GM10266 (cell line): ENCODE measurements around the gene SDK1.

ENCODE experiments used
- DNase-seq: peaks from one replicate; pipeline ENCODE4 v3.0.0; 2012; ENCODE audit errors: extremely low spot score
- CTCF ChIP-seq: IDR thresholded peaks from 2 replicates; pipeline ENCODE4 v1.5.1; 2012; ENCODE audit warnings: mild to moderate bottlenecking, low read depth; ENCODE audit not compliant: control insufficient read depth, insufficient read depth; ENCODE audit errors: missing control alignments

The SDK1 gene

DNA sequence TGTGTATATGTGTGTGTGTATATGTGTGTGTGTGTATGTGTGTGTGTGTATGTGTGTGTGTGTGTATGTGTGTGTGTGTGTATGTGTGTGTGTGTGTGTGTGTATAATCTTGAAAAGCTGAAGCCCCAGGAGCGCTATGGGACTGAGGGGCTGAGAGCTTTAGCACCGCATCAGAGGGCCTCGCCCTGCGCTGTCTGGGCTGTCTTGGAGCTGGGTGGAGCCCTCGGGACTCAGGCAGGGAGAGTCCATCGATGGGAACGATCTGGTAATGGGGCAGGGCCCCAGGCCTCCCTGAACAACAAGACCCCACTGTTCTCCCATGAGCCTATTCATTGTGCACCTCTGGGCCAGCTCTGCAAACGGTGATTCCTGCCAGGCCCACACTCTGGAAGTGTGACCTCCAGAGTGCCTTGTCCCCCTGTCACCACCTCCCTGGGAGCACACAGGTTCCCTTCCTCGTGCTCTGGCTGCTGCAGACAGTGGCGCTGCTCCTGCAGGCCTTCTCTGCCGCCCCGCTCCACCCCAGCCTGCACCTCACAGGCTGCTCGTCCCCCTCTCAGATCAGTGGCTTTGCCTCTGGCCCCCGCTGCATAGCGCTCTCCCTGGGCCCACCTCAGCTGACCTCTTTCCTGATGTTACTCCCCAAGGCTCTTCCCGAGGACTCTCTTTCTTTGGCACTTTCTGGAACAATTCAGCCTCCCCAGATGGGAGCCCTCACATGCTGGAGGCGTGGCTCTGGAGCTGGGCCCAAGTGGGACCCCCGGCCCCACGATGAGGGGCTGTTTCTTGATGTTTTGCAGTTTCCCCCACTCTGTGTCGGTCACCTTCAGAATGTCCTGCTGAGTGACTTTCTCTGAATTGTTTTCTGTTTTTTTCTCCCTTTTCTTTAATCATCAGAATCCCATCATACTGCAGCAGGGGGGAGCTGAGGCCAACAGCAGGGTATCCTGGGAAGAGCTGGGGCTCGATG lies 838.9 kb downstream of the SDK1 start:
- DNase-seq = no peak
- TF ChIP-seq CTCF = no peak

DNA sequence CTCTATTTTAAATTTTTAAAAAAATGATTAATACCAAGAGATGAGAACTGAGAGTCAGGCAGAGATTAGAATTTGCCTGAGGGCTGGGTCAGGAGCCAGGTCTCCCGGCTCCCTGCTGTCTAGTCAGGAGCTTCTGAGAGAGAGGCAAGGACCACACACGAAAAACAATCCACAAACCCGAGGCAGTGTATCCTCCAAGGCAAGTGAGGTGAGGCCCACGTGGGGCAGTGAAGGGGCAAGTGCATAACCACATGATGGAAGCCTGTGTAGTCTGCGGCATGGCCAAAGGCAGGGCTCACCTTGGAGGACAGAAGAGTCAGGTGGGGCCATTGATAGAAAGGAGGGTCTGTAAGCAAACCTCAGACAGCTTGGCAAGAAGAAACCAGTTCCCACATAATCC lies 839.9 kb downstream of the SDK1 start:
- DNase-seq = no peak
- no peak for TF ChIP-seq CTCF

DNA sequence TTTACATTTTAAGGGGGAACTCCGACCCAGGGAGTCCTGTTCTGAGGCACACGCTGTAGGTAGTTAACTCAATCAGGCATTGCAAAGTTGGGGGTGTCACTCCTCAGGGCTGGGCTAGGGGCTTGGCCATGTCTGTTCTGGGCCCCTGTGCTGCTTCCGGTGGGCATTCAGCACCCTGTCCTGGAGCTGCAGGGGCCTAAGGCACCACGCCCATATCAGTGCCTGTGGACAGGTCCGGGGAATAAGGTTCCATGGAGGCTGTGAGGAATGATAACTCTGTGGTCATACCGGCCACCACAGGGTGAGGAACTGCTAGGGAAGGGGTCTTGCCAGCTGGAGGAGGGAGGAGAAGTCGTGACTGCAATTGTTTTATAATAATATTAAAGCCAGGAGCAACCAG lies 842.0 kb downstream of the SDK1 start:
- TF ChIP-seq CTCF = no peak
- no peak for DNase-seq

- TF ChIP-seq CTCF = no peak
- no peak for DNase-seq
Measured at GRCh38 chr7:4143511-4144171, 842.6 kb downstream of the SDK1 start.

- TF ChIP-seq CTCF = no peak
- DNase-seq = no peak
Measured at GRCh38 chr7:4144172-4144701, 843.2 kb downstream of the SDK1 start.

DNA sequence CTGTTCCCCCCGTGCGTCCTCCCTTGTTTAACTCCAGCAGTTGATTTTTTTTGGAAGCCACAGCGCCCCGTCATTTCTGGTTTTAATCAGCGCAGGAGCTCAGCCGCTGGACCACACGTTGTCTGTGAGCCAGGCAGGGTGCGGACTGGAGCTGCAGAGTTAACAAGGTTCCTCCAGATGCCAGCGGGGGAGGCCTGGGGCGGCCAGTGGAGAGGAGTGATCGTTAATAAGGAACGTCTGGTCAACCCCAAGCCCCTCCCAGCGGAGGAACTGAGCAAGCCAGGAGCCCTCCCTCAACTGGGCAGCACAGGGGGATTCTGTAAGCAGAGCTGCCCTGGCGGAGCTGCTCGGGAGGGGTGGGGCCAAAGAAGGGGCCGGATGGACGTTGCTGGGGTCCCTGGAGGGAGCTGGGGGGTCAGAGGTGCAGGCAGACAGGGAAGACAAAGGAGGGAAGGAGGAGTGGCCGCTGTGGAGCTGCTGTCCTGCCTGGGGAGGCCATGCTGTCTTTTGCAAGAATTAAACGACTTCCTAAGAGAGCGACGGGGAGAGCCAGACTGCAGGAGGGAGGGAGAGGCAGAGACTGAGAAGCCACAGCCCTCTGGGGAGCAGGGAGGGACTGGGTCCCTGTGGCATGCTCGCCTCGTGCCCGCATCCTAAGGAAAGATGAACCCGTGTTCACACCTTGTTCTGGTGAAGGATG lies 843.9 kb downstream of the SDK1 start:
- no peak for DNase-seq
- TF ChIP-seq CTCF = no peak

- no peak for TF ChIP-seq CTCF
- no peak for DNase-seq
Measured at GRCh38 chr7:4145576-4145975, 844.5 kb downstream of the SDK1 start.
